GM12878 (cell line): Measurements from ENCODE around the gene S100A14. TPM values are rescaled to one million over a fixed set of nuclear protein-coding genes. Genes with fewer than 3 reads are reported as not detected.

Experiments
- ATAC-seq: fragments of 200-7000 bp; cut with Tn5 transposase; 3 replicates; pipeline ENCODE4 v1.9.1; 2020; ENCODE audit warnings: mild to moderate bottlenecking, moderate library complexity
- BruUV-seq: library from RNA; stranded (reverse); fragments of 400-500 nt; replicated peaks from 2 replicates; lab custom pipeline; 2021; lab: Mats Ljungman, UMichigan
- CTCF ChIA-PET: fragments of 300-600 bp; sonication (Branson Sonifier 250); formaldehyde crosslinking; extraction: SDS; loops from one replicate; lab custom pipeline; 2021; ENCODE audit warnings: inconsistent platforms; lab: Yijun Ruan, JAX
- POLR2A ChIA-PET: fragments of 350-600 bp; formaldehyde crosslinking; extraction: SDS; loops from one replicate; lab custom pipeline; 2021; ENCODE audit warnings: inconsistent platforms; lab: Charles Lee
- RAD21 ChIA-PET: fragments of 300-600 bp; sonication (Branson Sonifier 250); formaldehyde crosslinking; loops from one replicate; lab custom pipeline; 2023; ENCODE audit warnings: antibody characterized with exemption; ENCODE audit not compliant: unreplicated experiment; lab: Charles Lee
- SMC1A ChIA-PET: fragments of 300-600 bp; sonication (Branson Sonifier 250); formaldehyde crosslinking; loops from one replicate; lab custom pipeline; 2023; ENCODE audit not compliant: unreplicated experiment, uncharacterized antibody; lab: Charles Lee
- DNase-seq: peaks from one replicate; pipeline ENCODE4 v3.0.0-alpha.2; 2011; ENCODE audit warnings: low read depth, low spot score
- FAIRE-seq: peaks from 3 replicates; lab custom pipeline; 2011; peaks lifted over from hg19 to GRCh38; lab: Jason Lieb, UNC
- H2AFZ ChIP-seq: 2 replicates; pipeline ENCODE4 v1.6.0; 2011; ENCODE audit warnings: low read depth, low read length, control low read depth; ENCODE audit not compliant: control insufficient read depth
- H3K27ac ChIP-seq: 2 replicates; pipeline ENCODE4 v1.5.1; 2011; ENCODE audit warnings: control low read depth; ENCODE audit not compliant: control insufficient read depth, insufficient read depth
- H3K27me3 ChIP-seq, 2 experiments: replicated peaks in 1 of 2; 2 replicates each; pipeline versions ENCODE4 v1.6.0 to v1.6.1; 2011; ENCODE audit warnings: low read length in 1 of 2; ENCODE audit not compliant: control insufficient read depth in 2 of 2, insufficient read depth in 2 of 2
- H3K36me3 ChIP-seq, 2 experiments: 2 replicates each; pipeline ENCODE4 v1.5.1; 2011; ENCODE audit warnings: low read length in 1 of 2; ENCODE audit not compliant: control insufficient read depth in 2 of 2, insufficient read depth in 2 of 2
- H3K4me1 ChIP-seq: 2 replicates; pipeline ENCODE4 v1.6.1; 2011; ENCODE audit warnings: mild to moderate bottlenecking, low read length, moderate library complexity, mixed read lengths; ENCODE audit not compliant: control insufficient read depth, insufficient read depth
- H3K4me2 ChIP-seq: 2 replicates; pipeline ENCODE4 v1.6.0; 2011; ENCODE audit warnings: control low read depth; ENCODE audit not compliant: control insufficient read depth, insufficient read depth
- H3K4me3 ChIP-seq: fragments of 200-600 bp; sonication (generic); 2 replicates; pipeline ENCODE4 v1.5.1; 2016
- H3K79me2 ChIP-seq: 2 replicates; pipeline ENCODE4 v1.6.0; 2011; ENCODE audit warnings: low read length; ENCODE audit not compliant: control insufficient read depth, insufficient read depth
- H3K9ac ChIP-seq: 2 replicates; pipeline ENCODE4 v1.8.0; 2011; ENCODE audit warnings: low read length, control low read depth, mixed read lengths; ENCODE audit not compliant: control insufficient read depth, insufficient read depth
- H3K9me3 ChIP-seq: replicated peaks from 3 replicates; pipeline ENCODE4 v1.5.1; 2011; ENCODE audit warnings: mild to moderate bottlenecking, low read length; ENCODE audit not compliant: control insufficient read depth, insufficient read depth
- H4K20me1 ChIP-seq: 2 replicates; pipeline ENCODE4 v1.6.0; 2011; ENCODE audit not compliant: control insufficient read depth, insufficient read depth
- CBFB ChIP-seq: IDR thresholded peaks from 2 replicates; pipeline ENCODE4 v1.6.1; 2016; ENCODE audit warnings: antibody characterized with exemption, low read depth
- CBX3 ChIP-seq: fragments of 200-600 bp; sonication (generic); IDR thresholded peaks from 2 replicates; pipeline ENCODE4 v1.6.1; 2016; ENCODE audit warnings: low read depth, borderline replicate concordance
- CHD4 ChIP-seq: fragments of 200-600 bp; sonication (generic); IDR thresholded peaks from 2 replicates; pipeline ENCODE4 v1.6.1; 2016; ENCODE audit warnings: mild to moderate bottlenecking
- EZH2 ChIP-seq: IDR thresholded peaks from 2 replicates; pipeline ENCODE4 v1.6.1; 2012; ENCODE audit warnings: low read depth, mild to moderate bottlenecking, control low read depth, inconsistent platforms, low read length, borderline replicate concordance; ENCODE audit not compliant: control insufficient read depth
- FOXK2 ChIP-seq: fragments of 450-650 bp; IDR thresholded peaks from 2 replicates; pipeline ENCODE4 v1.6.1; 2017; ENCODE audit warnings: mild to moderate bottlenecking, moderate library complexity
- ZNF217 ChIP-seq: fragments of 450-650 bp; IDR thresholded peaks from 2 replicates; pipeline ENCODE4 v1.6.1; 2017; ENCODE audit warnings: antibody characterized with exemption, mild to moderate bottlenecking
- WGBS: methylation state at CpG from one replicate; pipeline ENCODE4 v1.1.6; 2016; ENCODE audit warnings: low lambda C conversion rate; ENCODE audit not compliant: insufficient replicate concordance, insufficient coverage; ENCODE audit errors: missing lambda C conversion rate; 5-methylcytosine and 5-hydroxymethylcytosine counted together
- in situ Hi-C: fragments of 300-500 bp; cut with MboI; formaldehyde crosslinking; loops from 9 replicates; pipeline ENCODE4 v1.14.3; 2018; ENCODE audit warnings: mixed read lengths
- intact Hi-C: fragments of 100-400 bp; cut with micrococcal nuclease; formaldehyde crosslinking; loops from one replicate; pipeline ENCODE4 v1.14.2; 2022; ENCODE audit not compliant: unreplicated experiment
- polyA plus RNA-seq, 11 experiments: library from polyadenylated mRNA; depleted of rRNA in 4 of 11; unstranded in 6 of 11; stranded (reverse) in 5 of 11; fragments of >200 nt; fragmentation: Nextera tagmentation in 4 of 11; fragmentation: Illumina TruSeq in 1 of 11; extraction: Ambion mirVana in 4 of 11; extraction: Trizol in 1 of 11; gene quantifications; 1 replicate in 1 of 11; 2 replicates in 10 of 11; pipeline versions ENCODE4 v1.2.1 to v1.2.3, GENCODE V29; 2011 to 2016; ENCODE audit warnings: inconsistent platforms in 2 of 11, missing spikeins in 2 of 11, low read depth in 1 of 11
- total RNA-seq, 4 experiments: library from RNA; depleted of rRNA in 3 of 4; stranded (reverse); fragments of >200 nt in 3 of 4; fragmentation: Illumina TruSeq in 1 of 4; extraction: Trizol in 1 of 4; gene quantifications; 2 replicates each; pipeline versions ENCODE4 v1.2.1 to v1.2.3, GENCODE V29; 2013 to 2021
- TF ChIP-seq, protein P1 (sequence below): fragments of 450-650 bp; IDR thresholded peaks from 2 replicates; pipeline ENCODE4 v1.6.1; 2017; ENCODE audit warnings: mild to moderate bottlenecking

The S100A14 gene
- total and polyA plus RNA-seq, 10 of the 15 experiments (the other 5 are each of a cell fraction or from before 2014, with no cell fraction given) = 0.20 to 0.77 (median 0.45) TPM; not detected in 4

DNA sequence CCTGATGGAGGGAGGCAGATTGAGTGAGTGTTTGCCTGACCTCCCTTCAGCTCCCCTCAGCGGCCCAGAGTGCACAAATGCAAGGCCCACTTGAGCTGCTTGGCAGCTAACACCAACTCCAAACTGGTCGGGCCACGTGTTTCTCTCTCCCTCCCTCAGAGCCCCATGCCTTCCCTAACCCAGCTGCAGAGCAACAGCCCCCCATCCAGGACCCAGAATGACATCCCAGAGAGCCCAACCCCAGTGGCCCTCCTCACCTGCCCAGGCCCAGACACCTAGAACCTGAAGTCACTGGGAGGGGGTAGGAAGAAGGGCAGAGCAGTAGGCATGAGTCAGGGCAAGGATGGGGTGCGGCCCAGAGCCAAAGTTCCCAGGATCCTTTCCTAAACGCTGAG is 789 bp upstream of the S100A14 start:
- ChIA-PET SMC1A (interaction anchor here (0.7 to 5.0 kb wide), 8 partner anchors 10 to 106 kb away, joined by 3 to 36 read pairs (median 6); partner anchors contain the start of gene S100A1), POLR2A (interaction anchor here (1.3 kb wide), 1 partner anchor 17 kb away, joined by 5 read pairs; the partner anchor contains the start of gene CHTOP), RAD21 (interaction anchor here (1.0 to 6.2 kb wide), 7 partner anchors 10 to 85 kb away, joined by 4 to 60 read pairs (median 9); partner anchors contain the start of genes CHTOP and S100A13), CTCF (interaction anchor here (1.0 to 7.8 kb wide), 11 partner anchors 11 to 106 kb away, joined by 3 to 106 read pairs (median 11); partner anchors contain the start of genes CHTOP, S100A1, S100A13 and S100A6)
- Histone ChIP-seq H3K79me2 (no peaks in the 10 kb centered on the region), H3K36me3 (no peaks in the 10 kb centered on the region), H2AFZ (peak overlapping the region; percentile 48), H3K9me3 (no peaks in the 10 kb centered on the region), H3K4me3 (no peak overlapping the region), H3K9ac (no peak overlapping the region), H3K27ac (no peak overlapping the region), H3K27me3 (no peaks in the 10 kb centered on the region), H3K4me1 (peaks cover 14% of the 10 kb centered on the region), H4K20me1 (no peaks in the 10 kb centered on the region), H3K4me2 (no peak overlapping the region)
- no peak for TF ChIP-seq FOXK2
- no peak for TF ChIP-seq ZNF217
- TF ChIP-seq CHD4 = no peak
- no peak for TF ChIP-seq CBX3
- no peak for TF ChIP-seq CBFB
- no peak for TF ChIP-seq EZH2
- TF ChIP-seq, protein P1, sequence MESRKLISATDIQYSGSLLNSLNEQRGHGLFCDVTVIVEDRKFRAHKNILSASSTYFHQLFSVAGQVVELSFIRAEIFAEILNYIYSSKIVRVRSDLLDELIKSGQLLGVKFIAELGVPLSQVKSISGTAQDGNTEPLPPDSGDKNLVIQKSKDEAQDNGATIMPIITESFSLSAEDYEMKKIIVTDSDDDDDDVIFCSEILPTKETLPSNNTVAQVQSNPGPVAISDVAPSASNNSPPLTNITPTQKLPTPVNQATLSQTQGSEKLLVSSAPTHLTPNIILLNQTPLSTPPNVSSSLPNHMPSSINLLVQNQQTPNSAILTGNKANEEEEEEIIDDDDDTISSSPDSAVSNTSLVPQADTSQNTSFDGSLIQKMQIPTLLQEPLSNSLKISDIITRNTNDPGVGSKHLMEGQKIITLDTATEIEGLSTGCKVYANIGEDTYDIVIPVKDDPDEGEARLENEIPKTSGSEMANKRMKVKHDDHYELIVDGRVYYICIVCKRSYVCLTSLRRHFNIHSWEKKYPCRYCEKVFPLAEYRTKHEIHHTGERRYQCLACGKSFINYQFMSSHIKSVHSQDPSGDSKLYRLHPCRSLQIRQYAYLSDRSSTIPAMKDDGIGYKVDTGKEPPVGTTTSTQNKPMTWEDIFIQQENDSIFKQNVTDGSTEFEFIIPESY = no peak
- no peak for DNase-seq
- no TSS peak for BruUV-seq
- ATAC-seq = no peak
- intact Hi-C loops (loop anchor here (1.0 to 2.0 kb wide), 2 partner anchors 45 to 106 kb away; no protein-coding TSS in a partner anchor), in situ Hi-C loops (no loop called here)
- FAIRE-seq = peak; percentile 27
- WGBS = 70% methylated on average over 5 of the region's 5 CpGs
